Erythroblast (primary cell): Measurements from ENCODE around the gene PRDM2.

Source experiments
- GATA1 ChIP-seq: IDR thresholded peaks from 2 replicates; pipeline ENCODE4 v1.6.1; 2011; ENCODE audit warnings: low read depth, mild to moderate bottlenecking, control low read depth, low read length, moderate library complexity
- POLR2A ChIP-seq: IDR thresholded peaks from 2 replicates; pipeline ENCODE4 v1.6.1; 2011; ENCODE audit warnings: mild to moderate bottlenecking, low read length

- TF ChIP-seq POLR2A, result no peak
- TF ChIP-seq GATA1, result no peak
Observed at GRCh38 chr1:13764588-13765332, 64.8 kb downstream of the PRDM2 start.
